DMS153 treated with DMSO at 0.1 percent for 48 hours (cell line): Measurements from ENCODE around the gene RIPOR1.

Experiments used
- DNase-seq: peaks from one replicate; lab custom pipeline; 2025; ENCODE audit not compliant: unreplicated experiment; lab: John Stamatoyannopoulos, UW

RIPOR1 gene

GRCh38 chr16:67539691-67540635 is 11.3 kb downstream of the RIPOR1 start:
- no peak for DNase-seq

GRCh38 chr16:67540756-67541155 is 12.1 kb downstream of the RIPOR1 start:
- no peak for DNase-seq

GRCh38 chr16:67541391-67542263 is 13.0 kb downstream of the RIPOR1 start:
- no peak for DNase-seq

- DNase-seq: no peak
Observed at GRCh38 chr16:67542464-67542863, 13.8 kb downstream of the RIPOR1 start.

- DNase-seq: no peak
Observed at GRCh38 chr16:67543036-67543435, 14.4 kb downstream of the RIPOR1 start.

GRCh38 chr16:67543582-67543981 is 15.0 kb downstream of the RIPOR1 start:
- no peak for DNase-seq

GRCh38 chr16:67544329-67544841 is 15.8 kb downstream of the RIPOR1 start:
- DNase-seq: no peak

- no peak for DNase-seq
Observed at GRCh38 chr16:67544844-67545664, 16.4 kb downstream of the RIPOR1 start.

GRCh38 chr16:67545665-67546024 is 17.0 kb downstream of the RIPOR1 start:
- no peak for DNase-seq

GRCh38 chr16:67546091-67546501 is 17.5 kb downstream of the RIPOR1 start:
- no peak for DNase-seq

GRCh38 chr16:67546761-67547422 is 18.3 kb downstream of the RIPOR1 start:
- DNase-seq: peak; percentile 66

- peak; percentile 27 for DNase-seq
Observed at GRCh38 chr16:67547423-67548264, 19.0 kb downstream of the RIPOR1 start.

GRCh38 chr16:67548265-67549126 is 19.9 kb downstream of the RIPOR1 start:
- DNase-seq: no peak

GRCh38 chr16:67549240-67549639 is 20.6 kb downstream of the RIPOR1 start:
- no peak for DNase-seq

GRCh38 chr16:67549936-67550335 is 21.3 kb downstream of the RIPOR1 start:
- no peak for DNase-seq

GRCh38 chr16:67551091-67551490 is 22.5 kb downstream of the RIPOR1 start:
- DNase-seq: no peak

GRCh38 chr16:67551972-67552371 is 23.3 kb downstream of the RIPOR1 start:
- DNase-seq: no peak

- no peak for DNase-seq
Observed at GRCh38 chr16:67552476-67552875, 23.8 kb downstream of the RIPOR1 start.
